K562 (cell line): ENCODE measurements around the gene H2BK1. TPM values are rescaled to one million over a fixed set of nuclear protein-coding genes. Genes with fewer than 3 reads are reported as not detected.
A peak's percentile ranks its signal among the peaks of the same experiment; 100 is the strongest.

ENCODE experiments used
- ATAC-seq: fragments of 200-7000 bp; cut with Tn5 transposase; 3 replicates; pipeline ENCODE4 v1.9.1; 2020; ENCODE audit warnings: moderate library complexity
- BruUV-seq: library from RNA; stranded (reverse); fragments of 400-500 nt; replicated peaks from 2 replicates; lab custom pipeline; 2021; lab: Mats Ljungman, UMichigan
- CTCF ChIA-PET: fragments of 300-600 bp; formaldehyde crosslinking; extraction: SDS; loops from one replicate; lab custom pipeline; 2021; ENCODE audit warnings: low intra/inter-chr PET ratio; lab: Yijun Ruan, JAX
- POLR2A ChIA-PET: fragments of 300-600, 350-650 bp; sonication (Branson Sonifier 250); formaldehyde crosslinking; extraction: SDS; loops from one replicate; lab custom pipeline; 2021; ENCODE audit warnings: antibody characterized with exemption, inconsistent platforms; lab: Yijun Ruan, JAX
- DNase-seq, 4 experiments: peaks; one replicate each; pipeline versions ENCODE4 v3.0.0 to v3.0.0-alpha.2; 2011 to 2018; ENCODE audit warnings: low spot score in 3 of 4, mixed read lengths in 3 of 4; ENCODE audit errors: extremely low read depth in 1 of 4
- FAIRE-seq: peaks from 2 replicates; lab custom pipeline; 2011; peaks lifted over from hg19 to GRCh38; lab: Jason Lieb, UNC
- H2AFZ ChIP-seq: 2 replicates; pipeline ENCODE4 v1.6.0; 2011; ENCODE audit warnings: low read depth, low read length, control low read depth, inconsistent platforms
- H3K27ac ChIP-seq: fragments of 200-600 bp; 3 replicates; pipeline ENCODE4 v1.8.0; 2011; ENCODE audit warnings: low read depth, mild to moderate bottlenecking, control low read depth, inconsistent platforms, low read length, moderate library complexity, mixed read lengths; ENCODE audit errors: extremely low read depth
- H3K27me3 ChIP-seq, 2 experiments: fragments of 300-600 bp in 1 of 2; 2 replicates in 1 of 2; 3 replicates in 1 of 2; pipeline versions ENCODE4 v1.6.0 to v1.8.0; 2011; ENCODE audit warnings: inconsistent platforms in 2 of 2, low read length in 2 of 2, mild to moderate bottlenecking in 1 of 2, mixed read lengths in 1 of 2, moderate library complexity in 1 of 2; ENCODE audit not compliant: control insufficient read depth in 2 of 2, insufficient read depth in 2 of 2
- H3K36me3 ChIP-seq: fragments of 300-600 bp; 3 replicates; pipeline ENCODE4 v1.8.0; 2011; ENCODE audit warnings: mild to moderate bottlenecking, low read length, inconsistent platforms; ENCODE audit not compliant: control insufficient read depth, insufficient read depth
- H3K4me1 ChIP-seq, 2 experiments: fragments of 200-600 bp in 1 of 2; replicated peaks in 1 of 2; 2 replicates in 1 of 2; 3 replicates in 1 of 2; pipeline versions ENCODE4 v1.5.1 to v1.8.0; 2011; ENCODE audit warnings: inconsistent platforms in 2 of 2, low read length in 2 of 2, mild to moderate bottlenecking in 1 of 2, mixed read lengths in 1 of 2, moderate library complexity in 1 of 2; ENCODE audit not compliant: control insufficient read depth in 2 of 2, insufficient read depth in 2 of 2
- H3K4me2 ChIP-seq: 2 replicates; pipeline ENCODE4 v1.6.1; 2011; ENCODE audit warnings: low read length, control low read depth, inconsistent platforms, mixed read lengths; ENCODE audit not compliant: insufficient read depth
- H3K4me3 ChIP-seq: fragments of 200-600 bp; sonication (generic), shearing (Covaris generic); 2 replicates; pipeline ENCODE4 v1.5.1; 2016; ENCODE audit warnings: control low read depth, inconsistent platforms
- H3K79me2 ChIP-seq: fragments of 200-600 bp; 3 replicates; pipeline ENCODE4 v1.8.0; 2011; ENCODE audit warnings: low read length, inconsistent platforms; ENCODE audit not compliant: control insufficient read depth, insufficient read depth
- H3K9ac ChIP-seq, 2 experiments: 2 replicates each; pipeline versions ENCODE4 v1.6.0 to v1.6.1; 2011; ENCODE audit warnings: low read depth in 2 of 2, low read length in 2 of 2, control low read depth in 1 of 2, inconsistent platforms in 1 of 2, mild to moderate bottlenecking in 1 of 2, mixed read lengths in 1 of 2; ENCODE audit not compliant: insufficient read depth in 1 of 2
- H3K9me1 ChIP-seq: one replicate; pipeline ENCODE4 v1.6.0; 2011; ENCODE audit warnings: inconsistent platforms, mild to moderate bottlenecking, low read length, moderate library complexity; ENCODE audit not compliant: control insufficient read depth, insufficient read depth
- H3K9me3 ChIP-seq: replicated peaks from 2 replicates; pipeline ENCODE4 v1.5.1; 2011; ENCODE audit warnings: low read depth, low read length, inconsistent platforms; ENCODE audit not compliant: control insufficient read depth, insufficient read depth
- H4K20me1 ChIP-seq: replicated peaks from 2 replicates; pipeline ENCODE4 v1.6.1; 2011; ENCODE audit warnings: low read length, inconsistent platforms, mixed read lengths; ENCODE audit not compliant: control insufficient read depth, insufficient read depth
- HLTF ChIP-seq: fragments of 450-650 bp; IDR thresholded peaks from 2 replicates; pipeline ENCODE4 v1.6.1; 2016
- RBM34 ChIP-seq: fragments of 200-400 bp; formaldehyde crosslinking; IDR thresholded peaks from 2 replicates; pipeline ENCODE4 v1.6.1; 2018; ENCODE audit warnings: low read length, borderline replicate concordance; ENCODE audit not compliant: insufficient read depth
- SAFB2 ChIP-seq: fragments of 200-400 bp; formaldehyde crosslinking; IDR thresholded peaks from 2 replicates; pipeline ENCODE4 v1.6.1; 2018; ENCODE audit warnings: borderline replicate concordance, low read length, low read depth, moderate library complexity; ENCODE audit not compliant: severe bottlenecking
- WGBS: fragments of 100-300 bp; shearing (Covaris generic); methylation state at CpG from one replicate; pipeline ENCODE4 v1.1.6; 2016; ENCODE audit warnings: low coverage, mixed read lengths; ENCODE audit not compliant: insufficient coverage; ENCODE audit errors: missing lambda C conversion rate; 5-methylcytosine and 5-hydroxymethylcytosine counted together
- in situ Hi-C: fragments of 300-500 bp; cut with MboI; formaldehyde crosslinking; loops from 4 replicates; pipeline ENCODE4 v1.15.0; 2018; ENCODE audit warnings: inconsistent platforms, mixed read lengths
- intact Hi-C: fragments of 100-400 bp; cut with micrococcal nuclease; formaldehyde crosslinking; loops from 2 replicates; pipeline ENCODE4 v1.14.2; 2022
- polyA plus RNA-seq, 8 experiments: library from polyadenylated mRNA; depleted of rRNA in 4 of 8; stranded (reverse) in 5 of 8; unstranded in 3 of 8; fragments of >200 nt; fragmentation: Nextera tagmentation in 2 of 8; fragmentation: Illumina TruSeq in 1 of 8; extraction: Ambion mirVana in 2 of 8; extraction: Trizol in 1 of 8; gene quantifications; 2 replicates each; pipeline versions ENCODE4 v1.2.1 to v1.2.3, GENCODE V29; 2011 to 2014; ENCODE audit warnings: inconsistent platforms in 1 of 8, missing spikeins in 1 of 8
- total RNA-seq, 7 experiments: library from RNA; depleted of rRNA in 6 of 7; stranded (reverse); fragments of >200 nt in 6 of 7; fragmentation: Illumina TruSeq in 2 of 7; extraction: Trizol in 2 of 7; gene quantifications; 2 replicates each; pipeline versions ENCODE4 v1.2.1 to v1.2.3, GENCODE V29; 2011 to 2021; ENCODE audit warnings: low replicate concordance in 1 of 7
- TF ChIP-seq, protein P1 (sequence below), 2 experiments: fragments of 450-650 bp in 1 of 2; sonication (generic) in 1 of 2; formaldehyde crosslinking in 1 of 2; IDR thresholded peaks in 1 of 2; conservative IDR thresholded peaks in 1 of 2; 2 replicates each; pipeline versions ENCODE4 v1.6.1 to v1.8.1; 2016 to 2023; ENCODE audit warnings: mild to moderate bottlenecking in 2 of 2, moderate library complexity in 2 of 2, inconsistent platforms in 1 of 2, missing genetic modification reagents in 1 of 2

H2BK1 gene
- total and polyA plus RNA-seq, 9 of the 15 experiments (the other 6 are each of a cell fraction or from before 2014, with no cell fraction given): not detected

DNA sequence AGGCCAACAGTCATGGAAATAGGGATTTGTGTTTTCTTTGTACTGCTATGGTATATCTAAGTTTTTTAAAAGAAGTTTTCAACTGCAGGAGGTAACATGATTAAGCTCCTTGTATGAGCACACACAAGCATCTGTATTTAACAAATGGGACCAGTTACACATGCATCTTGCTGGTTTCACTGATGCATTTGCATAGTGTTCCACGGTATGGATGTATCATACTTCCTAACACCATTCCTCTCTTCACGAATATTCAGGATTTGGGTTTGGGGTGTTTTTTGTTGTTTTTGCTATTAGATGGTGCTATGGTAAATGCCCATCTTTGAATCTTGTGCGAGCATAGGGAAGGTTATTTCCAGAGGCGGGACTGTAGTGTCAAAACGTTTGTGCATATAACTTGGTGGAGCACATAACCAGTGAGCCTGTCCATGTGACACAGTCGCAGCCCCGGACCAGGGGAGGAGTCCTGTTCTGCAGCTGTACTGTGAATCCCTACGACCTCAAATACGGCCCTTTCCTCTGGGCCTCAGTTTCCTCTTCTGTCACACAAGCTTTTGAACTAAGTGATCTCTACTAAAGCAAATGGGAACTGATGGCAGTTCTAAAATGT, 1.9 kb downstream of the H2BK1 start:
- Histone ChIP-seq H3K27ac (no peak overlapping the region), H4K20me1 (peaks cover 31% of the 10 kb centered on the region), H3K27me3 (peaks cover 26 to 29% of the 10 kb centered on the region in 2 experiments; a peak in 4 of 5 replicates), H3K9me1 (no peaks in the 10 kb centered on the region), H3K4me1 (peaks cover 15 to 19% of the 10 kb centered on the region in 2 experiments), H2AFZ (no peak overlapping the region), H3K4me3 (no peak overlapping the region), H3K4me2 (no peak overlapping the region), H3K9me3 (no peaks in the 10 kb centered on the region), H3K79me2 (no peaks in the 10 kb centered on the region), H3K36me3 (peaks cover 15% of the 10 kb centered on the region; the same call in 2 of the 3 replicates), H3K9ac (no peak overlapping the region)
- ATAC-seq (no peak), DNase-seq (no peak), FAIRE-seq (peak; percentile 23)
- intact Hi-C loops (no loop called here), in situ Hi-C loops (no loop called here)
- no TSS peak for BruUV-seq
- 19% methylated on average over 9 of the region's 9 CpGs for WGBS
- ChIA-PET POLR2A (interaction anchor here (0.5 to 2.1 kb wide), 5 partner anchors 8 to 22 kb away, joined by 3 to 12 read pairs (median 6); partner anchors contain the start of gene ABCF2), CTCF (no interaction called here)
- TF ChIP-seq, protein P1, sequence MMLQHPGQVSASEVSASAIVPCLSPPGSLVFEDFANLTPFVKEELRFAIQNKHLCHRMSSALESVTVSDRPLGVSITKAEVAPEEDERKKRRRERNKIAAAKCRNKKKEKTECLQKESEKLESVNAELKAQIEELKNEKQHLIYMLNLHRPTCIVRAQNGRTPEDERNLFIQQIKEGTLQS (IDR thresholded peaks at IDR 0.05): no peak
- TF ChIP-seq, protein P1 (CRISPR knock-in tag; conservative IDR thresholded peaks at IDR 0.05): no peak
- no peak for TF ChIP-seq RBM34
- no peak for TF ChIP-seq SAFB2
- no peak for TF ChIP-seq HLTF
